Duodenal mucosa (tissue), 2 donors: Measurements from ENCODE around the gene CLSTN3.

Experiments
- H3K27ac ChIP-seq: one replicate; pipeline ENCODE4 v1.7.0; 2013; ENCODE audit warnings: low read depth, low read length
- H3K27me3 ChIP-seq, 2 donors: one replicate each; pipeline ENCODE4 v1.7.0; 2013; ENCODE audit warnings: low read length in 2 of 2, control low read depth in 1 of 2; ENCODE audit not compliant: insufficient read depth in 2 of 2, control insufficient read depth in 1 of 2
- H3K36me3 ChIP-seq, 2 donors: one replicate each; pipeline ENCODE4 v1.7.0; 2013; ENCODE audit warnings: low read length in 2 of 2, control low read depth in 1 of 2; ENCODE audit not compliant: insufficient read depth in 2 of 2, control insufficient read depth in 1 of 2
- H3K4me1 ChIP-seq, 2 donors: one replicate each; pipeline ENCODE4 v1.7.0; 2013; ENCODE audit warnings: low read length in 2 of 2, control low read depth in 1 of 2; ENCODE audit not compliant: insufficient read depth in 2 of 2, control insufficient read depth in 1 of 2
- H3K4me3 ChIP-seq, 2 donors: one replicate each; pipeline ENCODE4 v1.7.0; 2013; ENCODE audit warnings: low read length in 2 of 2, low read depth in 1 of 2
- H3K9ac ChIP-seq, 2 donors: one replicate each; pipeline ENCODE4 v1.7.0; 2013; ENCODE audit warnings: low read length in 2 of 2, low read depth in 1 of 2
- H3K9me3 ChIP-seq, 2 donors: one replicate each; pipeline ENCODE4 v1.7.0; 2013; ENCODE audit warnings: low read length in 2 of 2, control low read depth in 1 of 2; ENCODE audit not compliant: control insufficient read depth in 1 of 2

Gene CLSTN3

DNA sequence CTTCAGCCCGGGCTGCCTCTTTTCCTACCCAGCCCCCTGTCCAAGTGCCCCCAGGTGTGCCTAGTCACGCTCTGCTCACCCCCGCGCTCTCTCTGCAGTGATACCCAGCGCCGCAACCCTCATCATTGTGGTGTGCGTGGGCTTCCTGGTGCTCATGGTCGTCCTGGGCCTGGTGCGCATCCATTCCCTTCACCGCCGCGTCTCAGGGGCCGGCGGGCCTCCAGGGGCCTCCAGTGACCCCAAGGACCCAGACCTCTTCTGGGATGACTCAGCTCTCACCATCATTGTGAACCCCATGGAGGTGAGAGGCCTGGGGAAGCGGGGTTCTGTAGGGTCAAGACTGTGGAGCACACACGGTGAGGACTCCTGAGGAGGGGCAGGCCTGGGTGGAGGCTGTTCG is 27.2 kb downstream of the CLSTN3 start:
- Histone ChIP-seq H3K27ac (no peak overlapping the region), H3K9ac (no peak overlapping the region), H3K36me3 (peaks cover 0 to 13% of the 10 kb centered on the region in 2 donors), H3K4me1 (no peaks in the 10 kb centered on the region), H3K9me3 (no peaks in the 10 kb centered on the region), H3K4me3 (no peak overlapping the region), H3K27me3 (peaks cover 0 to 2% of the 10 kb centered on the region in 2 donors)

DNA sequence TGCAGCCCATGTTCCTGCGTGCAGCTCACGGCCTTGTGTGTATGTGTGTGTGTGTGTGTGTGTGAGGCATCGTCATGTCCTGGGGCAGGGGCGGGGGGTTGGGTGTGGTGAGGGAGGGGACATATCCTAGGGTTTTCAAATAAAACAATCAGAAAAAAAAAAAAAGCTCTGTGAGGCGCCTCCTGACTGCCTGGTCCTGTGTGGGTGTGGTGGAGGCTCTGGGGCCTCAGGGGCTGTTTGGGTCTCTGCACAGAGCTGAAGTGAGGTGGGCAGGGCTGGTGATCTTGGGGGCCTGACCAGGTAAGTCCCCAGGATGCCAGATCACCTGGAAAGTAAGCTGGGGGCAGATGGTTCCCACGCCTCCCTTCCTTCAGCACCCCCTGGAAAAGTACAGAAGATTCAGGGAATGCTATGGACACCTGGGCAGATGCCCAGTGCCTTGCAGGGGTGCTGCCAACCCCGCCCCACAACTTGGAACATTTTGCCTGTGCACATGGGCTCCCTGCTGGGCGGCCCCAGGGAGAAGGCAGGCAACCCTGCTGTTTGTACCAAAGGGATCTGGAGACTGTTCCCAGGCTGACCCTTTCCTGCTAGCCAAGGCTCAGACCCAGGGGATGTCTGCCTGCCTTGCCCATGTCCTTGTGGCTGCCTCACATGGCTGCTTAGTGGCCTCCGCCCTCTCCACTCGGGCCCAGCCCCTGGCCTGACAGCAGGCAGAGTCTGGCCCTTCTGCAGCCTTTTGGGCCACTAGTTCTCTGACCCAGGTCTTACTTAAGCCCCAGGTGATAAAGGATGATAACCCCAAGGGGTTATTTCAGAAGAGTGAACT is 28.8 kb downstream of the CLSTN3 start:
- Histone ChIP-seq H3K27ac (no peak overlapping the region), H3K4me3 (no peak overlapping the region), H3K27me3 (peaks cover 5 to 7% of the 10 kb centered on the region in 2 donors), H3K36me3 (peaks cover 0 to 5% of the 10 kb centered on the region in 2 donors), H3K9ac (no peak overlapping the region), H3K4me1 (peaks cover 3 to 4% of the 10 kb centered on the region in 2 donors), H3K9me3 (no peaks in the 10 kb centered on the region)

DNA sequence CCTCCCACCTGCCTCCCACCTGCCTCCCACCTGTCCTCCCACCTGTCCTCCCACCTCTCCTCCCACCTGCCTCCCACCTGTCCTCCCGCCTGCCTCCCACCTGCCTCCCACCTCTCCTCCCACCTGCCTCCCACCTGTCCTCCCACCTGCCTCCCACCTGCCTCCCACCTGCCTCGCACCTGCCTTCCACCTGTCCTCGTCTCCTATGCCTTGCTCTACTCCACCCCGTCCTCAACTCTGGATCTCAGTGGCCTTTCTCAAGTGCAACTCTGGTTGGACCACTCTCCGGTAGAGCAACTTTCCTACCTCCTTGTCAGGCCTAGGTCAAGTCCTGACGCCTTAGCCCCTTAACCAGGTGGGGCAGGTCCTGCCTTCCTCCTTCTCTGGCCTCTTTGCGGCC is 30.0 kb downstream of the CLSTN3 start:
- Histone ChIP-seq H3K36me3 (peaks cover 0 to 5% of the 10 kb centered on the region in 2 donors), H3K9me3 (no peaks in the 10 kb centered on the region), H3K4me1 (peaks cover 3 to 4% of the 10 kb centered on the region in 2 donors), H3K27ac (no peak overlapping the region), H3K4me3 (no peak overlapping the region), H3K27me3 (peaks cover 5 to 7% of the 10 kb centered on the region in 2 donors), H3K9ac (no peak overlapping the region)

DNA sequence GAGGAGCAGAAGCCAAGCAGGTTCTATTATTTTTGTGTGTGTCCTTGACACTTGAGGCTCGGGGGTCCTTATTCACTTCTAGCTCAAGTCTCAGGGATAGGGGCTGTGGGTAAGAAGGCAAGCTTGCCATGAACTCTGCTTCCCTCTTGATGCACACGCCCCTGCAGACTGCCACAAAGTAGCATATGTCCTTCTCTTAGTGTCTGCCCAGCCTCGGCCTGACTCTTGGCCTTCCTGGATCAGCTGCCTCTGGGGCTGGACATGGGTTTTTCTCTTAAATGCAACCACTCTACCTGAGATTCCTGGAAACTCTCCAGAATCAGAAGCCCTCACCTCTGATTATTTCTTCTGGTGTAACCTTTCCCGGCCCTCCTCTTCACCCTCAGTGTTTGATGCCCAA is 31.2 kb downstream of the CLSTN3 start:
- Histone ChIP-seq H3K4me1 (peaks cover 3 to 4% of the 10 kb centered on the region in 2 donors), H3K36me3 (no peaks in the 10 kb centered on the region), H3K9ac (no peak overlapping the region), H3K27ac (no peak overlapping the region), H3K4me3 (no peak overlapping the region), H3K27me3 (peaks cover 5 to 7% of the 10 kb centered on the region in 2 donors), H3K9me3 (no peaks in the 10 kb centered on the region)

DNA sequence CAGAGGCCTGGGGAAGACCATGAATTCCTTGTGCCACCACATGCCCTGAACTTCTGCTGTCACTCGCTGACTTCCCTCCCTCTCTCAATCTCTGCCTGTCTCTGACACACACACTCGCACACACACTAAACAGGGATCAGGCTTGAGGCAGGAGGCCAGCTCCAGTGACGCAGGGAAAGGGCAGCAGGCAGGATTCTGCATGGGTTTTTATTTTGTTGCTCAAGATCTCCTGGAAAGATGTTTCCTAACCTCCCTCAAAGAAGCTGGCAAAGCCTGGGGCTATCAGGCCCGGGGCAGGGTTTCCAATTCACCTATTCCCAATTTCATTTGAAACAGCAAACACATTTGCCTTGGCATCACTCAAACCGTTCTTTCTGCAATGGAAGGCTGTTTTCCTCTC is 31.6 kb downstream of the CLSTN3 start:
- Histone ChIP-seq H3K36me3 (no peaks in the 10 kb centered on the region), H3K4me3 (no peak overlapping the region), H3K9ac (no peak overlapping the region), H3K27me3 (peaks cover 5 to 7% of the 10 kb centered on the region in 2 donors), H3K9me3 (no peaks in the 10 kb centered on the region), H3K4me1 (peaks cover 3 to 4% of the 10 kb centered on the region in 2 donors), H3K27ac (no peak overlapping the region)

DNA sequence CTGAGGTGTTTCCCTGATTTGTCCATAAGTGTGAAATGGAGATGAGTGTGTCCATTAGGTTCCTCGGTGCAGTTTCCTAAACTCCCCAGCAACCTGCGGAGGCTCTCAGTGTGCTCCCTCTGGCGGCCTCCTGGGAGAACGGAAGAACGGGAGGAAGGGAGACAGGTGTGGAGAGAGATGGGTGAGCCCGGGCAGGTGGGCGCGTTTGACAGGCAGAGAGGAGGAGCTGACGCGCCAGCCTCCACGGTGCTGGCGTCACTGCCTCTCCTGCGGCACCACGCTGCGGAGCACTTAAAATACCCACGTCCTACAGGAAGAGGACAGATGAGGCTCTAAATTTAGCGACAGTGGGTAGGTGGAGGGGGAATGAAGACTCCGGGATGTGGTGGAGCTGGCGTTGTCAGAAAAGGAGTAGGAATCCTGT is 32.5 kb downstream of the CLSTN3 start:
- H3K27me3 ChIP-seq, result peaks cover 5 to 7% of the 10 kb centered on the region in 2 donors
- no peak overlapping the region for H3K9ac ChIP-seq
- H3K9me3 ChIP-seq, result peaks cover 0 to 3% of the 10 kb centered on the region in 2 donors
- no peak overlapping the region for H3K4me3 ChIP-seq
- no peak overlapping the region for H3K27ac ChIP-seq
- peaks cover 3 to 4% of the 10 kb centered on the region in 2 donors for H3K4me1 ChIP-seq
- no peaks in the 10 kb centered on the region for H3K36me3 ChIP-seq

DNA sequence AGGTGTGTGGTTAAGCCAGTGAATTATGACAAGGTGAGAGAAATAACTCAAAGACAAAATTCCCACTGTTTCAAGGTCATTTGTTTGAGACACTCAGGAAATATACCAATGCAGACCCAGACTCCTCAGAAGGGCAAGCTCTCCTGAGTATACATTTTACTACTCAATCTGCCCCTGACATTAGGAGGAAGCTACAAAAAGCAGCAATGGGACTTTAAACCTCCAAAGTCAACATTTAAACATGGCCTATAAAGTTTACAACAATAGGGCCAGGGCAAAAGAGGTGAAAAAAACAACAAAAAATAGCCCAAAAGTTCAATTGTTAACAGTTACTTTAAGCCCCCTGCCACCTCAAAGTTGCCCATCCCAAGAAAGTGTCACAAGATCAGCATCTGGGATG is 39.8 kb downstream of the CLSTN3 start:
- H3K9ac ChIP-seq, result no peak overlapping the region
- no peaks in the 10 kb centered on the region for H3K36me3 ChIP-seq
- no peak overlapping the region for H3K27ac ChIP-seq
- H3K4me3 ChIP-seq, result no peak overlapping the region
- H3K27me3 ChIP-seq, result no peaks in the 10 kb centered on the region
- no peaks in the 10 kb centered on the region for H3K4me1 ChIP-seq
- peaks cover 21 to 22% of the 10 kb centered on the region in 2 donors for H3K9me3 ChIP-seq

DNA sequence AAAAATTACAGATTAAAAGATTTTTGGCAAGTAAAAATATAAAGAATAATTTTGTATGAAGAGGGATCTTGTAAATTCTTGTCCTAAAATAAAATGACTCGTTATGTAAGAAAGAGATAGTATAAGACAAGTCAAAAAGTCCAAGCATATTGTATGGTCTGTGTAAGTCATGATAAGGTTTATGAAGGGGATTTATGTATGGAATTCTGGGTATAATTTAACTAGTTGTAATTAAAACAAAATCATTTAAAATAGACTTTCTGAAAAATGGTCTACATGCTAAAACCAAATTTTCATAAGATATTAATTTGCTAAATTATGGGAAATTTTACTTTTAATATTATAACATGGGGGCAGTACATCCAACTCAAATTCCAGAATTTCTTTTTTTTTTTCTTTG is 41.7 kb downstream of the CLSTN3 start:
- Histone ChIP-seq H3K27me3 (no peaks in the 10 kb centered on the region), H3K36me3 (no peaks in the 10 kb centered on the region), H3K9me3 (peaks cover 21 to 22% of the 10 kb centered on the region in 2 donors), H3K9ac (no peak overlapping the region), H3K27ac (no peak overlapping the region), H3K4me1 (no peaks in the 10 kb centered on the region), H3K4me3 (no peak overlapping the region)

DNA sequence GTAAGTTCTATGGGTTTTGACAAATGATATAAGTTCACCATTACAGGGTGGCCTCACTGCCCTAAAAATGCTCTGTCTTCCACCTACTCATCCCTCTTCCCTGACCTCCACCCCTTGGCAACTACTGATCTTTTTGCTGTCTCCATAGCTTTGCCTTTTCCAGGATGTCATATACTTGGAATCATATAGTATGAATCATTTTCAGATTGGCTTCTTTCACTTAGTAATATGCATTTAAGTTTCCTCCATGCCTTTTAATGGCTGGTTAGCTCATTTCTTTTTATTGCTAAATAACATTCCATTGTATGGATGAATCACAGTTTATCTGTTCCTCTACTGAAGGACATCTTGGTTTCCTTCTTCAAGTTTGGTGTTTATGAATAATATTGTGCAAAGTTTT is 45.3 kb downstream of the CLSTN3 start:
- H3K27me3 ChIP-seq, result no peaks in the 10 kb centered on the region
- H3K36me3 ChIP-seq, result no peaks in the 10 kb centered on the region

DNA sequence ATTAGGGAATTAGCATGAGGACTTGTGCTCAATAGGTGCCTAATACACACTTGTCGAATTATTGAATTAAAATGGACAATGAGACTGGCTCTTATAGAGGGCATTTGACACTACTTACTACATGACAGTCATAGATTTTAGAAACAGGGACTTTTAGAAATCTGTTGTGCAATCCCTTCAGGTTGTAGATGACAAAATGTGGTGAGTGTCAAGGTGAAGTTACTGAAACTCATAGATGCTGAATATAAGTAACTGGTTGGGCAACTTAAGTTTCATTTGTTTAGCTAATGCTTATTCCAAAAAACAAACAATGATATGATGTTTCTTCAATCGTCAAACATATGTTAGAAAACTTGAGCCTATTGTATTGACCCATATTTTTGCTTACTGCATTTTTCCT is 46.4 kb downstream of the CLSTN3 start:
- H3K9me3 ChIP-seq, result peaks cover 3 to 5% of the 10 kb centered on the region in 2 donors
- H3K36me3 ChIP-seq, result no peaks in the 10 kb centered on the region
- no peak overlapping the region for H3K27ac ChIP-seq
- no peak overlapping the region for H3K4me3 ChIP-seq
- H3K9ac ChIP-seq, result no peak overlapping the region
- no peaks in the 10 kb centered on the region for H3K4me1 ChIP-seq
- no peaks in the 10 kb centered on the region for H3K27me3 ChIP-seq

More for the DNA sequence above, 45.3 kb downstream of the CLSTN3 start:
- no peak overlapping the region for H3K9ac ChIP-seq
- no peaks in the 10 kb centered on the region for H3K4me1 ChIP-seq
- no peak overlapping the region for H3K4me3 ChIP-seq
- H3K27ac ChIP-seq, result no peak overlapping the region
- H3K9me3 ChIP-seq, result peaks cover 5 to 10% of the 10 kb centered on the region in 2 donors
